Measurements from ENCODE around the gene NRXN2.

- TF ChIP-seq CTCF (IDR thresholded peaks at IDR 0.05; ENCODE audit: low read length) (no peak), EZH2 (optimal IDR thresholded peaks at IDR 0.05; ENCODE audit: low read depth, low read length) (no peak), EZH2phosphoT487 (IDR thresholded peaks at IDR 0.05; ENCODE audit: low read length) (no peak)
Observed at GRCh38 chr11:64672875-64673274, 50.1 kb downstream of the NRXN2 start.

Data from MM.1S (cell line).